HG02759 (cell line): ENCODE measurements around the gene PCSK4.
"Not testable (repeated sequence)": the region's sequence is repeated elsewhere in the genome, so short reads cannot be mapped to it uniquely, and the experiment has no call there.

Experiments
- ATAC-seq: cut with Tn5 transposase; IDR thresholded peaks from one replicate; pipeline ENCODE4 v1.9.1; 2021; ENCODE audit warnings: mild to moderate bottlenecking, moderate library complexity; ENCODE audit not compliant: unreplicated experiment

PCSK4 gene

GRCh38 chr19:1522838-1523237, 32.7 kb upstream of the PCSK4 start:
- no peak for ATAC-seq

- no peak for ATAC-seq
These were observed 31.9 kb upstream of the PCSK4 start for GRCh38 chr19:1522061-1522460.

- no peak for ATAC-seq
These were observed 31.5 kb upstream of the PCSK4 start for GRCh38 chr19:1521636-1522035.

- ATAC-seq: no peak
These were observed 30.1 kb upstream of the PCSK4 start for GRCh38 chr19:1520203-1520780.

GRCh38 chr19:1519802-1520201, 29.7 kb upstream of the PCSK4 start:
- not testable (repeated sequence) for ATAC-seq

- ATAC-seq: no peak
These were observed 28.3 kb upstream of the PCSK4 start for GRCh38 chr19:1518471-1518870.

GRCh38 chr19:1516395-1516753, 26.2 kb upstream of the PCSK4 start:
- ATAC-seq: no peak

GRCh38 chr19:1514986-1515721, 25.0 kb upstream of the PCSK4 start:
- ATAC-seq: no peak

GRCh38 chr19:1514295-1514661, 24.1 kb upstream of the PCSK4 start:
- no peak for ATAC-seq

- no peak for ATAC-seq
These were observed 23.5 kb upstream of the PCSK4 start for GRCh38 chr19:1513499-1514294.

GRCh38 chr19:1512671-1513498, 22.7 kb upstream of the PCSK4 start, which contains the start of gene ADAMTSL5:
ADAMTSL5 (minus strand) TSS chr19:1513019; CDS start chr19:1510943, 2,076 bp downstream.
- ATAC-seq: no peak

- no peak for ATAC-seq
These were observed 21.5 kb upstream of the PCSK4 start for GRCh38 chr19:1511318-1512317.

- no peak for ATAC-seq
These were observed 20.7 kb upstream of the PCSK4 start for GRCh38 chr19:1510807-1511206.

GRCh38 chr19:1510442-1510806, 20.3 kb upstream of the PCSK4 start:
- no peak for ATAC-seq

GRCh38 chr19:1509602-1510441, 19.7 kb upstream of the PCSK4 start:
- ATAC-seq: no peak

- ATAC-seq: no peak
These were observed 18.3 kb upstream of the PCSK4 start for GRCh38 chr19:1508507-1508856.

GRCh38 chr19:1507763-1508506, 17.8 kb upstream of the PCSK4 start:
- ATAC-seq: peak; percentile 71

- no peak for ATAC-seq
These were observed 17.1 kb upstream of the PCSK4 start for GRCh38 chr19:1507192-1507660.
